Measurements from ENCODE around the gene LGR6.
"Not testable (repeated sequence)": the region's sequence is repeated elsewhere in the genome, so short reads cannot be mapped to it uniquely, and the experiment has no call there.

The LGR6 gene

DNA sequence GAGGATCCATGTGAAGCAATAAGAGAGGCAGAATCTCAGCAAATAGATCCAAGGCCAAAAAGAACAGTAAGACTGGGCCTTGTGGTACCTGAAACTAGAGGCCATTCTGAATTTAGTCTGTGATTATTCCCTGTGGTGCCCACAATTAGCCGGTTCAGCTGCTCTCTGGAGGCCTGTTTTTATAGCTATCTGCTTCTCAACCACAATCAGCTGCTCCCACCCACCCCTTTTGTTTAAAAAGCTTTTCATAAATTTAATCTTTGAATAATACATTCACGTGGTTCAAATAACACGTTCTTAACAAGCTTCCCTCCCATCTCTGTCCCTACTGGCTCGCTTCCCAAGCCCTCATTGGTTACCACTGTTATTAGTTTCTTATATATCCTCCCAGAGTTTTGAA, 130.1 kb downstream of the LGR6 start:
- Histone ChIP-seq H3K27me3 (ENCODE audit: control insufficient read depth, insufficient read depth, low read length) (no peaks in the 10 kb centered on the region), H3K4me1 (ENCODE audit: control insufficient read depth, insufficient read depth, low read length) (no peaks in the 10 kb centered on the region), H3K36me3 (ENCODE audit: control insufficient read depth, insufficient read depth, low read length) (0 out of 2 replicates have a peak, but pooled peaks cover under 1% of the 10 kb centered on the region), H3K9me3 (ENCODE audit: control insufficient read depth, insufficient read depth, low read depth, low read length) (no peaks in the 10 kb centered on the region), H3K27ac (ENCODE audit: low read depth, low read length) (no peak overlapping the region), H3K4me3 (ENCODE audit: low read depth, low read length) (no peak overlapping the region), H3K9ac (ENCODE audit: low read length) (no peak overlapping the region)

DNA sequence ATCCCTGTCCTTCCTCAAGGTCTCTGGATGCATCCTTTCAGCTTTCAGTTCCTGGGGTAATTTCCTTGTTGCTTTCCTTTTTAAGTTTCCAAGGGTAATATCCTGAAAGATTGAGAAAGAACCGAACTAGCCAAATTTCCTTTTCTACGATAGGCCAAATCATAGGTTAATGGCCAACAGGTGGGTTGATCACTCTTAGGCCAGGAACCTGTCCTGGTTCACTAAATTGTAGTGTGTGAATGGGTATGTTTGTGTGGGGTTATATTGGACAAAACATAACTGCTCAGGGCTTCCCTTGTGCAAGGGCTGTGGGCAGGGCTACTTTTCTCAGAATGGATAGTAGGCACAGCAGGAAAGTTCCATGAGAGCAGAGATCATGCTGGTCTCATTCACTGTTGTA, 131.0 kb downstream of the LGR6 start:
- Histone ChIP-seq H3K27me3 (ENCODE audit: control insufficient read depth, insufficient read depth, low read length) (no peaks in the 10 kb centered on the region), H3K36me3 (ENCODE audit: control insufficient read depth, insufficient read depth, low read length) (peaks cover 10% of the 10 kb centered on the region), H3K4me3 (ENCODE audit: low read depth, low read length) (no peak overlapping the region), H3K4me1 (ENCODE audit: control insufficient read depth, insufficient read depth, low read length) (no peaks in the 10 kb centered on the region), H3K9ac (ENCODE audit: low read length) (no peak overlapping the region), H3K9me3 (ENCODE audit: control insufficient read depth, insufficient read depth, low read depth, low read length) (no peaks in the 10 kb centered on the region), H3K27ac (ENCODE audit: low read depth, low read length) (no peak overlapping the region)

DNA sequence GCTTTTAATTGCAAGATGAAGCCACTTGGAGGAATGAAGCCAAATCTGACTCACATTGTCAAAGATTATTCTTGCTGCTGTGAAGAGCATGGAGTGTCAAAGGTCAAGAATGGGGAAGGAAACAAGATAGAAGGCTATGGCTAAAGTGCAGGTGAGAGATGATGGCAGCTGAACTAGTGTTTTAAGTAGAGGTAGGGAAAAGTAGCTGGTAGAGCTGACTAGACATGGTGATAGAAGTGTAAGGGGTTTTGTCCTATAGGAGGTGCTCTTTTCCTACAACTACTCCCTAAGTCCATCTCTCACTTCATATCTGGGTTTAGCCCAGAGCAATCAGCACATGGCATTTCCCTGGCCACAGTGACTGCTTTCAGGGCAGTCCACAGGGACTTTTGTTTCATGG, 136.3 kb downstream of the LGR6 start:
- Histone ChIP-seq H3K27me3 (ENCODE audit: control insufficient read depth, insufficient read depth, low read length) (no peaks in the 10 kb centered on the region), H3K4me3 (ENCODE audit: low read depth, low read length) (no peak overlapping the region), H3K4me1 (ENCODE audit: control insufficient read depth, insufficient read depth, low read length) (no peaks in the 10 kb centered on the region), H3K9ac (ENCODE audit: low read length) (no peak overlapping the region), H3K9me3 (ENCODE audit: control insufficient read depth, insufficient read depth, low read depth, low read length) (no peaks in the 10 kb centered on the region), H3K27ac (ENCODE audit: low read depth, low read length) (no peak overlapping the region), H3K36me3 (ENCODE audit: control insufficient read depth, insufficient read depth, low read length) (peaks cover 59% of the 10 kb centered on the region)

DNA sequence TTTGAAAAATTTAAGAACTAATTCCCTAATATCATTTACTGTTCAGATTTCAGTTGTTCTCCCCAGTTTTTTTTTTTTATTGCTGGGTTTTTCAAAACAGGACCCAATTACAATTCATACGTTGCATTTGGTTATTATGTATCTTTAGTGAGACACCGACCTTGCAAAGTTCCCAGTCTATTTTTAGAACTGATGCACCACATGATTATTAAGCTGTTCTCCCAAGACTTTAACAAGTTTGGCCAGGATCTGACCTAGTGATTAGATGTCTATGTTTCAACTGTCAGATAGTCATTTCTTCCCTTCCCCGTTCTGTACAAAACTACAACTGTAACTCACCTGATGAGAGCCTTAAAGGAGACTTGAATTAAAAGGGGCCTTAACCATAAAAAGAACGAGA, 140.3 kb downstream of the LGR6 start:
- Histone ChIP-seq H3K36me3 (ENCODE audit: control insufficient read depth, insufficient read depth, low read length) (peaks cover 76% of the 10 kb centered on the region), H3K4me3 (ENCODE audit: low read depth, low read length) (no peak overlapping the region), H3K9me3 (ENCODE audit: control insufficient read depth, insufficient read depth, low read depth, low read length) (no peaks in the 10 kb centered on the region), H3K9ac (ENCODE audit: low read length) (no peak overlapping the region), H3K27me3 (ENCODE audit: control insufficient read depth, insufficient read depth, low read length) (no peaks in the 10 kb centered on the region), H3K4me1 (ENCODE audit: control insufficient read depth, insufficient read depth, low read length) (peaks cover 3% of the 10 kb centered on the region; the same call in 1 of the 2 replicates), H3K27ac (ENCODE audit: low read depth, low read length) (no peak overlapping the region)

DNA sequence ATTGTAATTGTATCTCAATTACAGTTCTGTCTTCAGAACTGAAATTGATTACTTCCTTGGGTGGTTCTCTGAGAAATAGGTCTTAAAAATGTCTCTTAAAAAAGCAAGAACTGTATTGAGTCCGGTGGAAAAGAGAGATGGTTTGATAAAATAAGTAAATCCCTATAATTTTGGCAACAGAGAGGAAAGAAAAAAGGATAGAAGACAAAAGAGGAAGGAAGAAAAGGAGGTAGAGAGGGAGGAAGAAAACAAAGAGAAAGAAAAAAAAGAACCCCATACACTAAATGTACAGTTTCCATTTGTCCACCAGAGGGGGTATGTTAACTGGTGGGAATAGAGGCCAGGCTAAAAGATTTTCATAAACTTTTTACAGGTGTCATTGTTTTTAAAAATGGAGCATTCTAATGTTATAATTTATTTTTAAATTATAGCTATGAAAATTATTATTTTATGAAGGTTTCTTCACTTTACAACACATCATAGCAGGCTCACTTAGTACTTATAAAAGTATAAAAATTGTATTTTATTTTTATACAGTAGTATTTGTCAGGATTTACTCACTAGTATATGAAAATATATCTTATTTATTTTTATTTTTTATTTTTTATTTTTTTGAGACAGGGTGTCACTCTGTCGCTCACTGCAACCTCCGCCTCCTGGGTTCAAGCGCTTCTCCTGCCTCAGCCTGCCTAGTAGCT, 150.2 kb downstream of the LGR6 start:
- peaks cover under 1% of the 10 kb centered on the region; the same call in 1 of the 2 replicates for H3K4me1 ChIP-seq (ENCODE audit: control insufficient read depth, insufficient read depth, low read length)
- H3K27me3 ChIP-seq (ENCODE audit: control insufficient read depth, insufficient read depth, low read length) = no peaks in the 10 kb centered on the region
- no peak overlapping the region for H3K4me3 ChIP-seq (ENCODE audit: low read depth, low read length)
- H3K27ac ChIP-seq (ENCODE audit: low read depth, low read length) = no peak overlapping the region
- H3K9ac ChIP-seq (ENCODE audit: low read length) = no peak overlapping the region
- peaks cover under 1% of the 10 kb centered on the region; the same call in 1 of the 2 replicates for H3K36me3 ChIP-seq (ENCODE audit: control insufficient read depth, insufficient read depth, low read length)
- H3K9me3 ChIP-seq (ENCODE audit: control insufficient read depth, insufficient read depth, low read depth, low read length) = no peaks in the 10 kb centered on the region

DNA sequence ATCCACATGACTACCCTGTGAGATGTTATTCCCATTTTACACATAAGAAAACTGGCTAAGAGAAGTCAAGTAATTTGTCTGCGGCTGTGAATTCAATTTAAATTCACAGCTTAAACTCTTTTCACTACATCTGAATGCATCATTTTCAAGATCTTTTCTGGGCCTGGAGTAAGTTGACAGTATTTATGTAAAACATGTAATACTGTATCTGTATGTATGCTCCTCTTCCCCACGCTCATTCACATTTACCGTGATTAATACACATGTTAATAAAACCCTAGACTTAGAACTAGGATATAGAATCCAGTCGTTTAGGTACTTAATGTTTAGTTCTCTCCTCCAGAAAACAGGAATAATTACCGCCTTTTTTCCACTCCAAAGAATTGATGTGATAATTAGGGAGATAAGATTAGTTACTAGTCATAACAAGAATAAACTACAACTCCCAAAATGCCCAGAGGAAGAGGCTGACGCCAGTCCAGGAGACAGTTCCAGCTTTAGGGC, 154.5 kb downstream of the LGR6 start:
- no peak overlapping the region for H3K9ac ChIP-seq (ENCODE audit: low read length)
- no peaks in the 10 kb centered on the region for H3K9me3 ChIP-seq (ENCODE audit: control insufficient read depth, insufficient read depth, low read depth, low read length)
- peaks cover 12% of the 10 kb centered on the region; the same call in 1 of the 2 replicates for H3K4me1 ChIP-seq (ENCODE audit: control insufficient read depth, insufficient read depth, low read length)
- H3K27ac ChIP-seq (ENCODE audit: low read depth, low read length) = no peak overlapping the region
- no peak overlapping the region; the same call in 1 of the 2 replicates for H3K4me3 ChIP-seq (ENCODE audit: low read depth, low read length)
- H3K27me3 ChIP-seq (ENCODE audit: control insufficient read depth, insufficient read depth, low read length) = no peaks in the 10 kb centered on the region
- no peaks in the 10 kb centered on the region for H3K36me3 ChIP-seq (ENCODE audit: control insufficient read depth, insufficient read depth, low read length)

DNA sequence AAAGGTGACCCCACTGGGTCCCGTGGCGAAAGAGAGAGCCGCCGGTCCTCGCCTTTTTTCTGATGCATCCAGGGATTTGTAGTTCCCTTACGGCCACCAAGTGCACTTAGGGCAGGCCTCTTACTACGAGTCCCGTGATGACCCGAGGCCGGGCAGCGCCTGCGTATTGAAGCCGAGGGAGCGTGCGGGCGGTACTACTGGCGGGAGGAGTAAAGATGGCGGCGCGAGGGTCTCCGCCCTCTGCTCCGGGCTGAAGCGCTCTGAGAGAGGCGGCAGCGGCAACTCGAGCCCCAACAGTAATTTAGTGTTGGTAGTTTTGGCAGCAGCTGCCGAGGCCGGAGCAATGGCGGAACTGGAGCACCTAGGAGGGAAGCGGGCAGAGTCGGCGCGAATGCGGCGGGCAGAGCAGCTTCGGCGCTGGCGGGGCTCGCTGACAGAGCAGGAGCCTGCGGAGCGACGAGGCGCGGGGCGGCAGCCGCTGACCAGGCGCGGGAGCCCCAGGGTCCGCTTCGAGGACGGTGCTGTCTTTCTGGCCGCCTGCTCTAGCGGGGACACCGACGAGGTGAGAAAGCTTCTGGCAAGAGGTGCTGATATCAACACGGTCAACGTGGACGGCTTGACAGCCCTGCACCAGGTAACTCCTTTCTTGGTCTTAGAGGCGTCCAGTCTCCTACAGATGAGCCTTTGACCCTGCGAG, 155.1 kb downstream of the LGR6 start, which contains the start of gene PPP1R12B:
Gene PPP1R12B, plus strand, starts transcription at position 191 of the 697 bp plus-strand sequence. Its CDS starts 153 bp downstream, at position 344.
- Histone ChIP-seq H3K36me3 (ENCODE audit: control insufficient read depth, insufficient read depth, low read length) (no peaks in the 10 kb centered on the region), H3K4me3 (ENCODE audit: low read depth, low read length) (peak within 1 kb of the TSS; percentile 94), H3K4me1 (ENCODE audit: control insufficient read depth, insufficient read depth, low read length) (peaks cover 12% of the 10 kb centered on the region; the same call in 1 of the 2 replicates), H3K9me3 (ENCODE audit: control insufficient read depth, insufficient read depth, low read depth, low read length) (no peaks in the 10 kb centered on the region), H3K9ac (ENCODE audit: low read length) (peak within 1 kb of the TSS; percentile 85), H3K27me3 (ENCODE audit: control insufficient read depth, insufficient read depth, low read length) (no peaks in the 10 kb centered on the region), H3K27ac (ENCODE audit: low read depth, low read length) (peak within 1 kb of the TSS; percentile 49; the same call in 1 of the 2 replicates)

DNA sequence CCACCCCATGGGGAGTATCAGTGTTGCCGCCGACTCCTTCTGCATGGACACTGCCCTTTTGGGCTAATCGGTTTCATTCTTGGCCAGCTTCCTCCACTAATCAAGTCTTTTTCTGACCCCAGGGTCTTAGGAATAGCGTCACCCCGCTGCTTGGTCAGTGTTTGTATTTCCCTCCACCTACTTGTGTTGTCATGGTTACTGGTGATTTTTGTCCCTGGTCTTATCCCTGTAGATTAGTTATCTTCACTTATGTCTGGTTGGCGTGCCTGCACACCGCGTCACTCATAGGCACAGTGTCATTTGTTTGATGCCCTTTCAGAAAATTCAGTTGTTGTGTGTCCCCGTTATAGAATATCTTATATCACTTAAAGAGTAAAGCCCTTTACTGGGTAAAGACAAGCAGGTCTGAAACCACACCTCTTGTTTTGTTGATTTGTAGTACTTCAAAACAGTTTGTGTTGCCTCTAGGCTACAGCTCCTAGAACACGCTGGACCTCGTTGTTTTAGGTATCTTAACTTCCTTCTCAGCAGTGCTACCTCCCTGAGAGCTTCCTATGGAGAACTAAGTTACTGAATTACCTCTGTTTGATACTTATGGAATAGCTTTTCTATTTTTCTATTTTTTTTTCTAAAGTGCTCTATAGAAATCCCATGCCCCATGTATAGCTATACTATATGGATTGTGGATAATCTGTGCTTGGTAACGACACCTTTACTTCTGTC, 155.8 kb downstream of the LGR6 start:
- no peaks in the 10 kb centered on the region for H3K27me3 ChIP-seq (ENCODE audit: control insufficient read depth, insufficient read depth, low read length)
- H3K9me3 ChIP-seq (ENCODE audit: control insufficient read depth, insufficient read depth, low read depth, low read length) = no peaks in the 10 kb centered on the region
- peak overlapping the region; percentile 49; the same call in 1 of the 2 replicates for H3K27ac ChIP-seq (ENCODE audit: low read depth, low read length)
- peak overlapping the region; percentile 85 for H3K9ac ChIP-seq (ENCODE audit: low read length)
- H3K4me3 ChIP-seq (ENCODE audit: low read depth, low read length) = peak overlapping the region; percentile 94
- no peaks in the 10 kb centered on the region for H3K36me3 ChIP-seq (ENCODE audit: control insufficient read depth, insufficient read depth, low read length)
- H3K4me1 ChIP-seq (ENCODE audit: control insufficient read depth, insufficient read depth, low read length) = peaks cover 12% of the 10 kb centered on the region; the same call in 1 of the 2 replicates

DNA sequence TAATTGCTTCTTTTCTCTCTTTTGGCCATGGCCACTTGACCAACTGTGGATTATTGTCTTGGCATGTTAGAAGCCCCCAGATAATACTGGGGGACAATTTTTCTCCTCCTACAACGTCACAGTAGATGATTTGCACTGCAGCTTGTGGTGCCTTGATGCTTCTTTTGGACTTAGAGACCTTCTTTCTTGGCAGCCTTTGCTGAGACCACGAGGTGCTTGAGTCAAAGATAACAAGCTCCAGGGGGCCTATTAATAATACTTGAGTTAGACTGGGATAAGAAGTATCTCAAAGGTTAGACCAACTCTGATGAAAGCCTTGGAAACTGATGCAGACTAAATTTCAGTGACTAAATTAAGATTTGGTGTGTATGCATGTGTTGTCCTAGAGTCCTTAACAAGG, 158.1 kb downstream of the LGR6 start:
- no peaks in the 10 kb centered on the region for H3K27me3 ChIP-seq (ENCODE audit: control insufficient read depth, insufficient read depth, low read length)
- H3K9ac ChIP-seq (ENCODE audit: low read length) = no peak overlapping the region
- no peaks in the 10 kb centered on the region for H3K36me3 ChIP-seq (ENCODE audit: control insufficient read depth, insufficient read depth, low read length)
- no peak overlapping the region for H3K27ac ChIP-seq (ENCODE audit: low read depth, low read length)
- no peak overlapping the region for H3K4me3 ChIP-seq (ENCODE audit: low read depth, low read length)
- no peaks in the 10 kb centered on the region for H3K9me3 ChIP-seq (ENCODE audit: control insufficient read depth, insufficient read depth, low read depth, low read length)
- peaks cover 12% of the 10 kb centered on the region; the same call in 1 of the 2 replicates for H3K4me1 ChIP-seq (ENCODE audit: control insufficient read depth, insufficient read depth, low read length)

DNA sequence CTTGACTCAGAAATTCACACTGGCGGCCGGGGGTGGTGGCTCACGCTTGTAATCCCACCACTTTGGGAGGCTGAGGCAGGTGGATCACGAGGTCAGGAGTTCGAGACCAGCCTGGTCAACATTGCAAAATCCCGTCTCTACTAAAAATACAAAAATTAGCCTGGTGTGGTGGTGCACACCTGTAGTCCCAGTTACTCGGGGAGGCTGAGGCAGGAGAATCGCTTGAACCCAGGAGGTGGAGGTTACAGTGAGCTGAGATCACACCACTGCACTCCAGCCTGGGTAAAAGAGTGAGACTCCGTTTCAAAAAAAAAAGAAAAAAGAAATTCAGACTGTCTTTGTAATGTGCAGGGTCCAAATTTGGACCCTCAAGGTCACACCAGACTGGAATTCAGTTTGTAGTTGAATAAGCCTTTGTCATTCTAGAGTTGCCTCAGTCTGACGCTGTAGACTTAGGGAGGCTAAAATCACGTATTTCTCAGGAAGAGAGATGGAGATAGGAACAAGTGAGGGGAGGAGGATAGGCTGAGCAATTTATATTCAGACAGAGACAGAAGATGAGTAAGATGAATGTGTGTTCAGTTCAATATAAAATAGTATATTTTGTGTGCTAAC, 159.1 kb downstream of the LGR6 start:
- H3K36me3 ChIP-seq (ENCODE audit: control insufficient read depth, insufficient read depth, low read length); H3K27me3 ChIP-seq (ENCODE audit: control insufficient read depth, insufficient read depth, low read length); H3K9ac ChIP-seq (ENCODE audit: low read length); H3K27ac ChIP-seq (ENCODE audit: low read depth, low read length); H3K9me3 ChIP-seq (ENCODE audit: control insufficient read depth, insufficient read depth, low read depth, low read length); H3K4me3 ChIP-seq (ENCODE audit: low read depth, low read length): not testable (repeated sequence)
- peaks cover 12% of the 10 kb centered on the region; the same call in 1 of the 2 replicates for H3K4me1 ChIP-seq (ENCODE audit: control insufficient read depth, insufficient read depth, low read length)

All from HUES6 (cell line).